ENCODE data around the gene TNNT1. TPM values are rescaled to one million over a fixed set of nuclear protein-coding genes. Genes with fewer than 3 reads are reported as not detected.

Gene TNNT1
- polyA plus RNA-seq, 4 donors, result 2.9 to 6.0 (median 4.4) TPM

DNA sequence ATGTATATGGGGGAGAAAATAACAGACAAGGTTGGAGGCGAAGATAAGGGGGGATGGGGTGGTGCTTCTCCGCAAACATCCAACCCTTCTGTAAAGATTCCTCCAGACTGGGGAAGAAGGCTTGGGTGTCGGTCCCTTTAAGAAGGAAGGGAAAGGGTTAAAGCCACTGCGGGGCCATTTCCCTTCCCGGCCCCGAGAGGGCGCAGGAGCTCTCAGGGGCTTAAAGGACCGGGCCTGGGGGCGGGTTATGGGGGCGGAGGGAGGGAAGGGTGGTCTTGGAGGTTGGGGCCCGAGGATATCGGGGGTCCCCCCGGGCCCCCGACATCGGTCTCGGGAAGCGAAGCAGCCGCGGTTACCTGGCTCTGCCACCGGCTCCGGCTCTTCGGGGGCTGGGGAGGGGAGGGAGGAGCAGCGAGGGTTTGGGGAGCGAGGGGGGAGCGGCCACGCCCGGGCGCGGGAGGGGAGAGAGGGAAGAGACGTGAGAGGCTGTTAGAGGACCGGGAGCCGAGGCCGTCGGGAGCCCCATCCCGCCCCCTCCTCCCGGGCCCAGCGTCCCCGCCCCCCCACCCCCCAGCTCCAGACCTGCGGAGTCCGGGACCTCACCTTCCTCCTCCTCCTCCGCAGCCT, 2.8 kb downstream of the TNNT1 start:
- DNase-seq (ENCODE audit: low read depth in 4 of 4, low spot score in 3 of 4), result no peak

DNA sequence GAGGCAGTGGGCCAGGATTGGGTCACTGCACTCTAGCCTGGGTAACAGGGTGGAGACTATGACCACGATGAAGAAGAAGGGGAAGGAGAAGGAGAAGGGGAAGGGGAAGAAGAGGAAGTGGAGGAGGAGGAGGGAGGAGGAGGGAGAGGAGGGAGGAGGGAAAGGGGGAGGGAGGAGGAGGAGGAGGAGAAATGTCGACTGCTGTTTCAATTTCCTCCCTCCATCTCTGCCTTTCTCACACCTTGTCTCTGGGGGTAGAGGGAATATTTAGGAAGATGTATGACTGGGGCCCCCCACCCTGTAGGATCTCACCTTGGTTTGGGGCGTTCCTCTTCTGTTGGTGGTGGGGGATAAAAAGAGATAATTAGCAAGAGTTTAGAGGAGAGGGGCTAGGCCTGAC, 3.8 kb downstream of the TNNT1 start:
- DNase-seq (ENCODE audit: low read depth in 4 of 4, low spot score in 3 of 4), result no peak

DNA sequence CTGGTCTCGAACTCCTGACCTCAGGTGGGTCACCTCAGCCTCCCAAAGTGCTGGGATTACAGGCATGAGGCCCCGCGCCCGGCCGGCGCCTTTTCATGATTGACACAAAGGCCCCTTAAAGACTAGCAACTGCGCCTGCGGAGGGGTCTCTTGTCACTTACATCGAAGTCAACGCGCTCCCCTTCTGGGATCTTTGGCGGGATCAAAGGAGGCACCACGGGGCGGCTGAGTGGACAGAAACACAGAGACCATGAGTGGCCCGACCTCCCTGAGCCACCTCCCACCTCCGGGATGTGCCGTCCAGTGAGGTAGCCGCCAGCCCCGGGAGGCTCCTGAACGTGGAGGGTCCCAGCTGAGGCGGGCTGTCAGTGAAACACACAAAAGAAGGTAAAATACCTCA, 7.3 kb downstream of the TNNT1 start:
- no peak for DNase-seq (ENCODE audit: low read depth in 4 of 4, low spot score in 3 of 4)

DNA sequence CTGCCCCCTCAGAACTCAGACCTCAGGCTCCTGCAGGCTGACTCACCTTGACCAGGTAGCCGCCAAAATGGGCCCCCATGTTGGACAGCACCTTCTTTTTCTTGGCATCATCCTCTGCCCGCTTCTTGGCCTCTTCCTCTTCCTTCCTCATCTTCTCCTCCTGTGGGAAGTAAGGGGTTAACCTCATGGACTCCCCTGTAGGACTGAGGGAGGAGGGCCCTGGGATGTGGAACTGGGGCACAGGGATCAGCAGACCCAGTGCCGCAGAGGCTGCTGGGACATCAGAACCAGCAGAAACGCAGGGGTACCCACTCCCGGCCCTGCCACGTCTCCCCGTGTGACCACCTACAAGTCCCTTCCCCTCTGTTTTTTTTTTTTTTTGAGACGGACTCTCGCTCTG, 11.1 kb downstream of the TNNT1 start:
- DNase-seq (ENCODE audit: low read depth in 4 of 4, low spot score in 3 of 4), result no peak

DNA sequence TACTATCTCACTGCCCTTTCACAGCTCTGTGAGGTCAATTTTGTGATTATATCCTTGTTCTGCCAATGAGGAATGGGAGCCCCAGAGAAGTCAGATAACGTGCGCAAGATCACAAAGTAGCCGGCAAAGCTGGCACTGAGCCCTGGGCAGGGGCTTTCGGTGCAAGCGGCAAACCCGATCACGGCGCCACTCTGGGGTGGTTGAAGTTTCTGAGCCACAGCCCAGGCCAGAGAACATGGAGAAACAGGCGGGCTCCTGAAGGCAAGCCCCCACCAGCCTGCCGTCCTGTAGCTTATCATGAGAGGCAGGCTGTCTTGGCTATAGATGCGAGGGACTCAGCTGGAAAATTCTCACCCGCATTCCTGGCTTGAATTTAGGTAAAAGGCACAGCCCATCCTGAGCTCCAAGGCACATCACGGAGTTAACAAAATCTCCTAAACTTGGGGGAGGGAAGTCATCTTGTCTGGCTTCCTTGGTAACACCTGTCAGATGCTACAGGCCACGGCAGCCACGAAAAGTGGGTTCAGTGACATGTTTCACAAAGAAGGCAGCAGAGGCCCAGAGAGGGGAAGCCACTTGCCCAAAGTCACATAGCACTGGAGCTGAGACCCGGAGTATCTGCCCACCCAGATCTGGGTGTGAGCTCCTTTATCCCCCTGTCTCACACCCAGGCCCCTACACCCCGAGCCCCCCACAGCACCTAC, 12.5 kb downstream of the TNNT1 start:
- DNase-seq (ENCODE audit: low read depth in 4 of 4, low spot score in 3 of 4), result no peak

DNA sequence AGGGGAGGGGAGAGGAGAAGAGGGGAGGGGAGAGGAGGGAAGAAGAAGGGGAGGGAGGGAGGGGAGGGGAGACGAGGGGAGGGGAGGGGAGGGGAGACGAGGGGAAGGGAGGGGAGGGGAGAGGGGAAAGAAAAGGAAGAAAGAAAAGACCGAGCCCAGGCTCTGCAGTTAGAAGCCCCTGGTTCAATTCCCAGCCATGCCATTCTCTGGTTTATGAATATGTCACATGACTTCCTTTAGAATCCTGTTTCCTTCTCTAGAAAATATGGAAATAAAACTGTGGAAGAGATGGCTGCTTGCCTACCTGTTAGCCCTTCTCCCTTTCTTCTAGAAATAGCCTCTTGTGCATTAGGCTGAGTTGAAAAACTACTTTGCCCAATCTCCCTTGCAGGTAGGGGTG, 14.3 kb downstream of the TNNT1 start:
- DNase-seq (ENCODE audit: low read depth in 4 of 4, low spot score in 3 of 4), result no peak

DNA sequence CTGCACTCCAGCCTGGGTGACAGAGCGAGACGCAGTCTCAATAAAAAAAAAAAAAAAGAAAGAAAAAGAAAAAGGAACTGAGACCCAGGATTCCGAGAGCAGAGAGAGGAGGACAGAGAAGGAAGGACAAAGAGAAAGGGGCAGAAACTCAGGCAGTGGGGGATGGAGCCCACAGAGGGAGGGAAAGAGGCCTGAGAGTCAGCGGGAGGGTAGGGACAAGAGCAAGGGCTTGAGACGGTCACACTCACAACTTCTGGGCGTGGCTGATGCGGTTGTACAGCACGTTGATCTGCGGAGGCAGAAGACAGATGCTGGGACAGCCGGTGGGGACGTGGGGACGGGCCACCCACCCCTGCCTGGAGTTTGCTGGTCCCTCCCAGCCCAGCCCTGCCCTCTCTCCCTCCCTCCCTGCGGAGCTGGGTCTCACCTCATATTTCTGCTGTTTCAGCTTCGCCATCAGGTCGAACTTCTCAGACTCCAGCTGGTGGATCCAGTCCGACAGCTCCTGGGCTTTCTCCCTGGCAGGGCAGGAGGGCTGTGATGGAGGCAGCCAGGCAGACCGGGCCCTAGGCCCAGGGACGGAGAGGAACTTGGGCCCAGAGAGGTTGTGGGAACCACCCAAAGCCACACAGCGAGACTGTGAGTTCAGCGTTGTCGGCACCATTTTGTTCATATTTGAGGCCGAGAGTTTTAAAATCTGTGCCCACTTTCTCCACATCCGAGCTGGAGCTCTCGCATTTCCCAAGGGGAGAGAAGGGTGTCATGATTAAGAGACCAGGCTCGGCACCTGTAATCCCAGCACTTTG, 15.2 kb downstream of the TNNT1 start:
- no peak for DNase-seq (ENCODE audit: low read depth in 4 of 4, low spot score in 3 of 4)

DNA sequence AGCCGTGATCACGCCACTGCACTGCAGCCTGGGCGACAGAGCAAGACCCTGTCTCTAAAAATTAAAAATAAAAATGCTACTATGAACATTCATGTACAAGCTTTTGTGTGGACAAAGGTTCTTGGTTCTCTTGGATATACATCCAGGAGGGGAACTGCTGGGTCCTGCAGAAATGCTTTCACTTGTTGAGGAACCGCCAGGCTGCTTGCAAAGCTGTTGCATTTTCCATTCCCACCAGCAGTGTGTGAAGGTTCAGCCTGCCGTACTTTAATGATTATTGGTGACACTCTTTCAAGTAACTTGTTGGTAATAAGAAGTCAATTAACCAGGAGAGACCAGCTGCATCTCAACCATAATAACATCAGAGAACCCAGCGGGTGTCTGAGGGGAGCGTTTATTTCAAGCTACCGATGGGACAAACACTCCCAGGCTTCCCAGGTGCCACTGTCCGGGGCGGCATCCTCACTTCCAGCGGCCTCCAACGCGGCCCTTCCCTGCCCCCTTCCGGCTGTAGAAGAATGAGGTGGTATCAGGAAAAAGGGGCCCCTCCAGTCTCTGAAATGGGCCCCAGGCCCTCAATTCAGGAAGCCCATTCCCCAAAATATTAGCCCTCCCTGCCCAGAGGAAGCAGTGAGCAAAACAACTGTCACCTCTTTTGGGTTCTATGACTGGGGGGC, 16.4 kb downstream of the TNNT1 start:
- DNase-seq (ENCODE audit: low read depth in 4 of 4, low spot score in 3 of 4), result no peak

DNA sequence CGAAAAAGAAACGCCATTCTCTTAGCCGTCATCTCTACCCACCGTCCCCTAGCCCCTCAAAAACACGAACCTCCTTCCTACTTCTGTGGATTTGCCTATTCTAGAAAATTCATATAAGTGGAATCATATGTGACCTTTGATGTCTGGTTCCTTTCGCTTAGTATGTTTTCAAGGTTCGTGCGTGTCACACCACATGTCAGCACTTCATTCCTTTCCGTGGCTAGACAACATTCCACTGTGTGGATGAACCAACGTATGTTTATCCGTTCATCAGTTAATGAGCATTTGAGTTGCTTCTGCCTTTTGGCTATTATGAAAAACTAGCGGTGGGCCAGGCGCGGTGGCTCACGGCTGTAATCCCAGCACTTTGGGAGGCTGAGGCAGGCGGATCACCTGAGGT, 17.6 kb downstream of the TNNT1 start:
- DNase-seq (ENCODE audit: low read depth in 4 of 4, low spot score in 3 of 4), result no peak

DNA sequence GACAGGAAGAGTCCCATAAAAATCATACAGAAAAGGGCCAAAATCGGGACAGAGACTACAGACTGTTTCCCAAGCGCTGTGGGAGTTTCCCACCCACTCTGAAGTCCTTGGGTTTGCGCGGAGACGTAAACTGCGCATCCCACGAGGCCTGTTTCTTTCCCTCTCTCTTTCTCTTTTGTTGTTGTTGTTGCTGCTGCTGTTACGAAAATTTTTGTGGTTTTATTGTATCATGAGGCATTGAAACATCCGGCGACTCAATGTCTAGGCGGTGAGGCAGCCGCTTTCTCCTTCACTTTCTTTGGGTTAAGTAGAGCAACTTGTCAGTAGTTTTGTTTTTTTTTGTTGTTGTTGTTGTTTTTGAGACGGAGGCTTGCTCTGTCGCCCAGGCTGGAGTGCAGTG, 30.0 kb downstream of the TNNT1 start:
- DNase-seq (ENCODE audit: low read depth in 4 of 4, low spot score in 3 of 4), result no peak

DNA sequence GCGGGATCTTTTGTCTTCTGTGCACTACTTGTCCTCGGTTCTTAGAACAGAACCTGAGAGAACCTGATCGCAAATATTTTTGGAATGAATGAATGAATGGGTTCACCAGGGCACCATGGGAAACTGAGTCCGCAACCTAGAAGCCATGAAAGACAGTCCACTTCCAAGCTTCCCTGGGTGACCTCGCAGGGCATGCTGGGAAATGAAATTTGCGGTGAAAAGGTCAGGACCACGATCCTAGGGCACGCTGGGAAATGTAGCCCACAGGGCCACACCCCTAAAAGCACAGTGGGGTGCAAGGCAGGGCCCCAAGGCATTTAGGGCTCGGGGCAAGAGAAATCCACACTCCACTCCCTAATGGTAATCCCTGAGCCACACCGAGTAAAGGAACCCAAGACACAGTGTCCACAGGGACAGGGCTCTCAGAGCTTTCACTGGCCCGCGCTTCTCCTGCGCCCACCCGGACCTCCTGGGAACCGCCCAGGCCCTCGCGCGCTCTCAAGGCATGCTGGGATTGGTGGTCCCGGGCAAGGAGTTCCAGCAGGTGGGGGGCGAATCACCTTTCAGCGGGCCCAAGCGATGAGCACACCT, 30.5 kb downstream of the TNNT1 start:
- DNase-seq (ENCODE audit: low read depth in 4 of 4, low spot score in 3 of 4), result no peak

DNA sequence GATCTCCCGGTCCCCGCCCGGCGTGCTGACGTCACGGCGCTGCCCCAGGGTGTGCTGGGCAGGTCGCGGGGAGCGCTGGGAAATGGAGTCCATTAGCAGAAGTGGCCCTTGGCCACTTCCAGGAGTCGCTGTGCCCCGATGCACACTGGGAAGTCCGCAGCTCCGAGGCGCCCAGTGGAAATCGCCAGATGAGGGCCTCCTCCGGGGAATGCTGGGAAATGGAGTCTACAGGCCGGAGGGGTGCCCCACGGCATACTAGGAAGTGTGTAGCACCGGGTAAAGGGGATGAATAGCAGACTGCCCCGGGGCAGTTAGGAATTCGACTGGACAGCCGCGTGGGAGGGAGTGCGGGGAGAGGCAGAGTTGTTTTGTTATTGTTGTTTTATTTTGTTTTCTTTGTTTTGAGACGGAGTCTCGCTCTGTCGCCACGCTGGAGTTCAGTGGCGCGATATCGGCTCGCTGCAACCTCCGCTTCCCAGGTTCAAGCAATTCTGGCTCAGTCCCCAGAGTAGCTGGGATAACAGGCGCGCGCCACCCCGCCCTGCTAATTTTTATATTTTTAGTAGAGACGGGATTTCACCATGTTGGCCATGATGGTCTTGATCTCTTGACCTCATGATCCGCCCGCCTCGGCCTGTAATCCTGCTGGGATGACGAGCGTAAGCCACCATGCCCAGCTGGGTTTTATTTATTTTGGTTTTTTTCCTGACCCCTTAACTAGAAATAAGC, 31.2 kb downstream of the TNNT1 start:
- peak; percentile 92 to 98 (median 97) for DNase-seq (ENCODE audit: low read depth in 4 of 4, low spot score in 3 of 4)

DNA sequence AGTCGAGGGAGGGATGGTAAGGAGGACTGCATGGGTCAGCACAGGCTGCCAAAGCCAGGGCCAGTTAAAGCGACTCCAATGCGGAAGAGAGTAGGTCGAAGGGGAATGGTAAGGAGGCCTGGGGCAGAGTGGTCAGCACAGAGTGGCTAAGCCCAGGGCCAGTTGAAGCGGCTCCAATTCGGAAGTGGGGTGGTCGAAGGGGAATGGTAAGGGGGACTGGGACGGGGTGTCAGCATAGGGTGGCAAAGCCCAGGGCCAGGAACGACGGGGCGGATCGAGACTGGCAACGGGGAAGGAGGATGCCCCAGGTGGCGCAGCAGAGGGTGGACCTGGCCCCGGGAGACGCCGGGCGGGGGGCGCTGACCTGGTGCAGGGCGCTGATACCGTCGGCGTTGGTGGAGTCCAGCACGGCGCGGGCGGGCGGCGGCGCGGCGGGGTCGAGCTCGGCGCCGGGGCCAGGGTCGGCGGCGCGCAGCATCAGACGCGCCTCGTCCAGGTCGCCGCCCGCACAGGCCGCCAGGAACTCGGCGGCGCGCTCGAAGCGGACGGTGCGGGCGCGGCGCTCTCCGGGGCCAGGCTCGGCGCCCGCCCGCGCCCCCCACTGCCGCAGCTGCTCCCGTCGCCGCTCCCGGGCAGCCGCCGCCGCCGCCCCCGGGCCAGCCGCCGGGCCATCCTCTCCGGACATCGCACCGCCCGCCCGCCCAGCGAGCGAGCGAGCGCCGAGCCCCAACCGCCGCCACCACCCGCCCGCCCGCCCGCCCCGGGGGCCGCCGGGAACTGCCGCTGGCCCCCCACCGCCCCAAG, 31.9 kb downstream of the TNNT1 start, which contains the start of gene PPP1R12C:
PPP1R12C (minus strand) TSS at position 779 of the 804 bp plus-strand sequence; CDS start at position 685, 94 bp downstream.
- DNase-seq (ENCODE audit: low read depth in 4 of 4, low spot score in 3 of 4), result no peak

DNA sequence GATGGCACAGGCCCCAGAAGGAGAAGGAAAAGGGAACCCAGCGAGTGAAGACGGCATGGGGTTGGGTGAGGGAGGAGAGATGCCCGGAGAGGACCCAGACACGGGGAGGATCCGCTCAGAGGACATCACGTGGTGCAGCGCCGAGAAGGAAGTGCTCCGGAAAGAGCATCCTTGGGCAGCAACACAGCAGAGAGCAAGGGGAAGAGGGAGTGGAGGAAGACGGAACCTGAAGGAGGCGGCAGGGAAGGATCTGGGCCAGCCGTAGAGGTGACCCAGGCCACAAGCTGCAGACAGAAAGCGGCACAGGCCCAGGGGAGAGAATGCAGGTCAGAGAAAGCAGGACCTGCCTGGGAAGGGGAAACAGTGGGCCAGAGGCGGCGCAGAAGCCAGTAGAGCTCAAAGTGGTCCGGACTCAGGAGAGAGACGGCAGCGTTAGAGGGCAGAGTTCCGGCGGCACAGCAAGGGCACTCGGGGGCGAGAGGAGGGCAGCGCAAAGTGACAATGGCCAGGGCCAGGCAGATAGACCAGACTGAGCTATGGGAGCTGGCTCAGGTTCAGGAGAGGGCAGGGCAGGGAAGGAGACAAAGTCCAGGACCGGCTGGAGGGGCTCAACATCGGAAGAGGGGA, 32.7 kb downstream of the TNNT1 start:
- no peak for DNase-seq (ENCODE audit: low read depth in 4 of 4, low spot score in 3 of 4)

DNA sequence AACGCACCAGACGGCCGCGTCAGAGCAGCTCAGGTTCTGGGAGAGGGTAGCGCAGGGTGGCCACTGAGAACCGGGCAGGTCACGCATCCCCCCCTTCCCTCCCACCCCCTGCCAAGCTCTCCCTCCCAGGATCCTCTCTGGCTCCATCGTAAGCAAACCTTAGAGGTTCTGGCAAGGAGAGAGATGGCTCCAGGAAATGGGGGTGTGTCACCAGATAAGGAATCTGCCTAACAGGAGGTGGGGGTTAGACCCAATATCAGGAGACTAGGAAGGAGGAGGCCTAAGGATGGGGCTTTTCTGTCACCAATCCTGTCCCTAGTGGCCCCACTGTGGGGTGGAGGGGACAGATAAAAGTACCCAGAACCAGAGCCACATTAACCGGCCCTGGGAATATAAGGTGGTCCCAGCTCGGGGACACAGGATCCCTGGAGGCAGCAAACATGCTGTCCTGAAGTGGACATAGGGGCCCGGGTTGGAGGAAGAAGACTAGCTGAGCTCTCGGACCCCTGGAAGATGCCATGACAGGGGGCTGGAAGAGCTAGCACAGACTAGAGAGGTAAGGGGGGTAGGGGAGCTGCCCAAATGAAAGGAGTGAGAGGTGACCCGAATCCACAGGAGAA, 33.5 kb downstream of the TNNT1 start:
- DNase-seq (ENCODE audit: low read depth in 4 of 4, low spot score in 3 of 4), result no peak

DNA sequence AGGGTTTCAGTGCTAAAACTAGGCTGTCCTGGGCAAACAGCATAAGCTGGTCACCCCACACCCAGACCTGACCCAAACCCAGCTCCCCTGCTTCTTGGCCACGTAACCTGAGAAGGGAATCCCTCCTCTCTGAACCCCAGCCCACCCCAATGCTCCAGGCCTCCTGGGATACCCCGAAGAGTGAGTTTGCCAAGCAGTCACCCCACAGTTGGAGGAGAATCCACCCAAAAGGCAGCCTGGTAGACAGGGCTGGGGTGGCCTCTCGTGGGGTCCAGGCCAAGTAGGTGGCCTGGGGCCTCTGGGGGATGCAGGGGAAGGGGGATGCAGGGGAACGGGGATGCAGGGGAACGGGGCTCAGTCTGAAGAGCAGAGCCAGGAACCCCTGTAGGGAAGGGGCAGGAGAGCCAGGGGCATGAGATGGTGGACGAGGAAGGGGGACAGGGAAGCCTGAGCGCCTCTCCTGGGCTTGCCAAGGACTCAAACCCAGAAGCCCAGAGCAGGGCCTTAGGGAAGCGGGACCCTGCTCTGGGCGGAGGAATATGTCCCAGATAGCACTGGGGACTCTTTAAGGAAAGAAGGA, 34.4 kb downstream of the TNNT1 start:
- DNase-seq (ENCODE audit: low read depth in 4 of 4, low spot score in 3 of 4), result no peak

DNA sequence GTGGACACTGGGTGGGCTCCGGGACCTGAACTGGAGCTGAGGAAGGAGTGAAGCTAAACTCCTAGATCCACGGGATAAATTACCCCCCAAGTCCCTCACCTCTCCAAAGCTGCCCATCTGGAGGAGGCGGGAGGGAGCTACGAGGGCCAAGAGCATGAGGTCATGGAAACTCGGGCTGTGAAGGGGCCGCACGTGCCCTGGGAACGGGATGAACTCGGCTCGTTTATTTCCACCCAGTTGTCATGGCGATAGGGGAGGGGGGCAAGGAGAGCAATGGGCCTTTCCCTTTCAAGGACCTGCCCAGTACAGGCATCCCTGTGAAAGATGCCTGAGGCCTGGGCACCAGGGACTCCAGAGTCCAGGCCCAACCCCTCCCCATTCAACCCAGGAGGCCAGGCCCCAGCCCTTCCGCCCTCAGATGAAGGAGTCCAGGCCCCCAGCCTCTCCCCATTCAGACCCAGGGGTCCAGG, 35.4 kb downstream of the TNNT1 start:
- peak in 3 of 4 donors; percentile 76 to 88 (median 81) for DNase-seq (ENCODE audit: low read depth in 4 of 4, low spot score in 3 of 4)

Data from right renal pelvis (tissue), 4 donors.